B cell (primary cell): Measurements from ENCODE around the gene GUSB. TPM values are rescaled to one million over a fixed set of nuclear protein-coding genes. Genes with fewer than 3 reads are reported as not detected.
"Not testable (repeated sequence)": the region's sequence is repeated elsewhere in the genome, so short reads cannot be mapped to it uniquely, and the experiment has no call there.

Source experiments
- ATAC-seq: fragments of 200-7000 bp; cut with Tn5 transposase; one replicate; pipeline ENCODE4 v1.10.0; 2021; ENCODE audit warnings: low read depth, mild to moderate bottlenecking, moderate number of reproducible peaks, moderate library complexity
- CTCF ChIA-PET: fragments of 350-600 bp; sonication (Branson Sonifier 250); formaldehyde crosslinking; loops from one replicate; lab custom pipeline; 2021; ENCODE audit warnings: antibody characterized with exemption, inconsistent platforms; lab: Charles Lee
- POLR2A ChIA-PET: fragments of 350-600 bp; sonication (Branson Sonifier 250); formaldehyde crosslinking; loops from one replicate; lab custom pipeline; 2021; ENCODE audit warnings: antibody characterized with exemption; lab: Charles Lee
- DNase-seq: peaks from one replicate; pipeline ENCODE4 v3.0.0; 2013
- H2AFZ ChIP-seq: 2 replicates; pipeline ENCODE4 v1.6.1; 2012; ENCODE audit warnings: mild to moderate bottlenecking, low read depth, low read length; ENCODE audit not compliant: insufficient read depth, poor library complexity, severe bottlenecking
- H3K27ac ChIP-seq, 2 donors: 1 replicate in 1 of 2; 2 replicates in 1 of 2; pipeline ENCODE4 v1.5.1; 2012 to 2013; ENCODE audit warnings: low read length in 2 of 2, mild to moderate bottlenecking in 2 of 2, moderate library complexity in 1 of 2
- H3K27me3 ChIP-seq, 4 experiments: fragments of 200-600 bp in 1 of 4; sonication (generic) in 1 of 4; replicated peaks in 1 of 4; 1 replicate in 2 of 4; 2 replicates in 2 of 4; pipeline versions ENCODE4 v1.6.1 to v1.7.0; 2013 to 2016; ENCODE audit warnings: low read length in 3 of 4, mild to moderate bottlenecking in 2 of 4, mixed read lengths in 1 of 4, moderate library complexity in 1 of 4; ENCODE audit not compliant: insufficient read depth in 4 of 4, control insufficient read depth in 3 of 4; ENCODE audit errors: control extremely low read depth in 1 of 4
- H3K36me3 ChIP-seq, 2 experiments: replicated peaks in 1 of 2; 1 replicate in 1 of 2; 2 replicates in 1 of 2; pipeline versions ENCODE4 v1.6.1 to v1.7.1; 2013; ENCODE audit warnings: low read length in 1 of 2; ENCODE audit not compliant: insufficient read depth in 2 of 2, control insufficient read depth in 1 of 2; ENCODE audit errors: control extremely low read depth in 1 of 2, extremely low read depth in 1 of 2
- H3K4me1 ChIP-seq, 2 donors: fragments of 200-600 bp in 1 of 2; sonication (generic) in 1 of 2; 1 replicate in 1 of 2; 2 replicates in 1 of 2; pipeline versions ENCODE4 v1.5.1 to v1.6.1; 2013 to 2017; ENCODE audit warnings: low read length in 2 of 2; ENCODE audit not compliant: control insufficient read depth in 2 of 2, insufficient read depth in 2 of 2
- H3K4me2 ChIP-seq: replicated peaks from 2 replicates; pipeline ENCODE3; 2012; ENCODE audit warnings: mild to moderate bottlenecking, low read depth, low read length; ENCODE audit not compliant: poor library complexity, severe bottlenecking
- H3K4me3 ChIP-seq, 5 experiments: fragments of 200-600 bp in 1 of 5; sonication (generic) in 1 of 5; 1 replicate in 3 of 5; 2 replicates in 2 of 5; pipeline versions ENCODE4 v1.5.1 to v1.7.0; 2011 to 2016; ENCODE audit warnings: low read length in 4 of 5, mild to moderate bottlenecking in 4 of 5, low read depth in 2 of 5, control low read depth in 1 of 5, moderate library complexity in 1 of 5; ENCODE audit not compliant: insufficient read depth in 1 of 5; ENCODE audit errors: control extremely low read depth in 1 of 5, extremely low read depth in 1 of 5
- H3K79me2 ChIP-seq: fragments of 200-600 bp; sonication (generic); one replicate; pipeline ENCODE4 v1.6.0; 2016; ENCODE audit warnings: low read length; ENCODE audit not compliant: control insufficient read depth, insufficient read depth
- H3K9ac ChIP-seq: fragments of 200-600 bp; sonication (generic); 2 replicates; pipeline ENCODE4 v1.6.1; 2017; ENCODE audit warnings: mild to moderate bottlenecking, low read length, moderate library complexity
- H3K9me3 ChIP-seq, 3 donors: one replicate each; pipeline versions ENCODE4 v1.6.1 to v1.7.1; 2013; ENCODE audit warnings: low read length in 2 of 3; ENCODE audit not compliant: control insufficient read depth in 2 of 3, insufficient read depth in 1 of 3; ENCODE audit errors: control extremely low read depth in 1 of 3
- H4K20me1 ChIP-seq: 2 replicates; pipeline ENCODE4 v1.6.0; 2012; ENCODE audit warnings: mild to moderate bottlenecking, low read length; ENCODE audit not compliant: insufficient read depth, control insufficient read depth, poor library complexity, severe bottlenecking
- H3K27ac Mint-ChIP-seq: one replicate; pipeline ENCODE4 v1.8.0; 2021; ENCODE audit warnings: mixed read lengths
- H3K27me3 Mint-ChIP-seq: one replicate; pipeline ENCODE4 v1.8.0; 2021; ENCODE audit warnings: mixed read lengths
- H3K4me1 Mint-ChIP-seq: one replicate; pipeline ENCODE4 v1.8.0; 2021; ENCODE audit warnings: mixed read lengths
- H3K4me3 Mint-ChIP-seq: one replicate; pipeline ENCODE4 v1.8.0; 2021; ENCODE audit warnings: mixed read lengths
- H3K9me3 Mint-ChIP-seq: one replicate; pipeline ENCODE4 v1.8.0; 2022; ENCODE audit warnings: mixed read lengths; ENCODE audit not compliant: insufficient read depth
- CTCF ChIP-seq: fragments of 200-600 bp; IDR thresholded peaks from one replicate; pipeline ENCODE4 v1.8.0; 2022; ENCODE audit warnings: antibody characterized with exemption, mild to moderate bottlenecking
- EZH2 ChIP-seq: IDR thresholded peaks from 2 replicates; pipeline ENCODE4 v1.6.1; 2012; ENCODE audit warnings: borderline replicate concordance, low read depth, mild to moderate bottlenecking, moderate library complexity, low read length; ENCODE audit not compliant: insufficient read depth, poor library complexity, severe bottlenecking
- WGBS: methylation state at CpG from one replicate; pipeline ENCODE4 v1.1.5; 2013; ENCODE audit warnings: missing lambda C conversion rate; ENCODE audit not compliant: insufficient coverage; 5-methylcytosine and 5-hydroxymethylcytosine counted together
- intact Hi-C: fragments of 100-400 bp; cut with micrococcal nuclease; formaldehyde crosslinking; loops from one replicate; pipeline ENCODE4 v1.10.0; 2022
- polyA plus RNA-seq: library from polyadenylated mRNA; depleted of rRNA; stranded (reverse); fragments of >200 nt; gene quantifications from 2 replicates; pipeline ENCODE4 v1.2.3, GENCODE V29; 2012
- total RNA-seq, 2 donors: library from RNA; stranded (reverse); fragments of 120-200 nt in 1 of 2; gene quantifications; 1 replicate in 1 of 2; 2 replicates in 1 of 2; pipeline versions ENCODE4 v1.2.3 to v1.2.4, GENCODE V29; 2013 to 2022

Gene GUSB
- total and polyA plus RNA-seq, 2 donors (not counting 1 experiment from before 2014, with no cell fraction given), result 65.4 to 79.5 TPM

GRCh38 chr7:65946904-65947303, 35.1 kb downstream of the GUSB start:
- no peak overlapping the region for H3K4me3 Mint-ChIP-seq

GRCh38 chr7:65945787-65946186, 36.2 kb downstream of the GUSB start:
- H4K20me1 ChIP-seq, H3K4me2 ChIP-seq, CTCF ChIA-PET, H3K27ac ChIP-seq, H3K9ac ChIP-seq, H3K4me3 Mint-ChIP-seq, H3K27me3 Mint-ChIP-seq, H3K4me1 ChIP-seq, H3K9me3 ChIP-seq, H3K27ac Mint-ChIP-seq, H2AFZ ChIP-seq, H3K36me3 ChIP-seq, H3K27me3 ChIP-seq, DNase-seq, POLR2A ChIA-PET, H3K4me3 ChIP-seq, H3K9me3 Mint-ChIP-seq, intact Hi-C loops, H3K79me2 ChIP-seq, H3K4me1 Mint-ChIP-seq, ATAC-seq: not testable (repeated sequence)
- WGBS, result no CpG with 5 or more reads among the region's 5 CpGs

More at GRCh38 chr7:65946904-65947303, 35.1 kb downstream of the GUSB start:
- ATAC-seq, result no peak
- no peak for DNase-seq
- CTCF ChIA-PET, result no interaction called here
- Histone ChIP-seq H3K9me3 (no peaks in the 10 kb centered on the region), H3K27me3 (no peaks in the 10 kb centered on the region), H3K4me2 (no peak overlapping the region), H3K79me2 (no peaks in the 10 kb centered on the region), H4K20me1 (no peaks in the 10 kb centered on the region), H3K27ac (no peak overlapping the region), H3K4me3 (no peak overlapping the region), H3K36me3 (no peaks in the 10 kb centered on the region), H2AFZ (no peak overlapping the region), H3K4me1 (no peaks in the 10 kb centered on the region), H3K9ac (no peak overlapping the region)
- Mint-ChIP-seq H3K27ac (no peak overlapping the region), H3K9me3 (no peaks in the 10 kb centered on the region), H3K4me1 (no peaks in the 10 kb centered on the region), H3K27me3 (no peaks in the 10 kb centered on the region)
- WGBS, result no CpG with 5 or more reads among the region's 4 CpGs
- no peak for TF ChIP-seq EZH2
- TF ChIP-seq CTCF, result no peak
- POLR2A ChIA-PET, result no interaction called here
- intact Hi-C loops, result no loop called here
